ENCODE data around the gene CCDC88C.

Gene CCDC88C

GRCh38 chr14:91397965-91398591, 19.5 kb downstream of the CCDC88C start:
- no peak for DNase-seq

- peak; percentile 48 for DNase-seq
Observed at GRCh38 chr14:91396959-91397815, 20.4 kb downstream of the CCDC88C start.

GRCh38 chr14:91396013-91396660, 21.5 kb downstream of the CCDC88C start:
- no peak for DNase-seq

GRCh38 chr14:91395466-91395865, 22.2 kb downstream of the CCDC88C start:
- DNase-seq = no peak

GRCh38 chr14:91394105-91395081, 23.2 kb downstream of the CCDC88C start:
- peak; percentile 87 for DNase-seq

GRCh38 chr14:91392623-91393303, 24.9 kb downstream of the CCDC88C start:
- no peak for DNase-seq

- peak; percentile 87 for DNase-seq
Observed at GRCh38 chr14:91390165-91390778, 27.3 kb downstream of the CCDC88C start.

GRCh38 chr14:91389150-91389549, 28.5 kb downstream of the CCDC88C start:
- no peak for DNase-seq

GRCh38 chr14:91388551-91388975, 29.1 kb downstream of the CCDC88C start:
- peak; percentile 63 for DNase-seq

- peak; percentile 63 for DNase-seq
Observed at GRCh38 chr14:91387951-91388381, 29.7 kb downstream of the CCDC88C start.

- peak; percentile 64 for DNase-seq
Observed at GRCh38 chr14:91387169-91387835, 30.3 kb downstream of the CCDC88C start.

GRCh38 chr14:91385697-91386096, 31.9 kb downstream of the CCDC88C start:
- no peak for DNase-seq

- no peak for DNase-seq
Observed at GRCh38 chr14:91385224-91385623, 32.4 kb downstream of the CCDC88C start.

- DNase-seq = no peak
Observed at GRCh38 chr14:91383439-91383838, 34.2 kb downstream of the CCDC88C start.

- DNase-seq = peak; percentile 75
Observed at GRCh38 chr14:91381801-91382670, 35.6 kb downstream of the CCDC88C start.

GRCh38 chr14:91380610-91381371, 36.8 kb downstream of the CCDC88C start:
- DNase-seq = peak; percentile 70

- no peak for DNase-seq
Observed at GRCh38 chr14:91380123-91380522, 37.5 kb downstream of the CCDC88C start.

- DNase-seq = no peak
Observed at GRCh38 chr14:91379579-91379932, 38.1 kb downstream of the CCDC88C start.

Measured in NCI-H82 (cell line).